HepG2 (cell line): Measurements from ENCODE around the gene ABCB11. TPM values are rescaled to one million over a fixed set of nuclear protein-coding genes. Genes with fewer than 3 reads are reported as not detected.
A peak's percentile ranks its signal among the peaks of the same experiment; 100 is the strongest.

Experiments used
- BORCS8-MEF2B ChIP-seq: sonication (generic); formaldehyde crosslinking; IDR thresholded peaks from 2 replicates; pipeline ENCODE4 v1.8.0; 2022; ENCODE audit warnings: mild to moderate bottlenecking, missing genetic modification reagents
- CEBPB ChIP-seq: IDR thresholded peaks from 2 replicates; pipeline ENCODE4 v1.6.1; 2011; ENCODE audit warnings: low read depth, low read length, improper control_type of control experiment, borderline replicate concordance
- DDIT3 ChIP-seq: sonication (generic); formaldehyde crosslinking; IDR thresholded peaks from 2 replicates; pipeline ENCODE4 v1.4.0; 2020; ENCODE audit warnings: mild to moderate bottlenecking, missing genetic modification reagents
- DMTF1 ChIP-seq: sonication (generic); formaldehyde crosslinking; IDR thresholded peaks from 2 replicates; pipeline ENCODE4 v1.4.0; 2020; ENCODE audit warnings: mild to moderate bottlenecking, missing genetic modification reagents
- FOXA3 ChIP-seq: IDR thresholded peaks from 2 replicates; pipeline ENCODE4 v1.6.1; 2016; ENCODE audit warnings: missing genetic modification reagents, missing compliant biosample characterization
- HMGXB4 ChIP-seq, 2 experiments: sonication (generic) in 1 of 2; formaldehyde crosslinking in 1 of 2; IDR thresholded peaks; 2 replicates each; pipeline versions ENCODE4 v1.4.0 to v1.6.1; 2018 to 2020; ENCODE audit warnings: missing genetic modification reagents in 2 of 2, borderline replicate concordance in 1 of 2, low read depth in 1 of 2, mild to moderate bottlenecking in 1 of 2, missing biosample characterization in 1 of 2
- HNRNPUL1 ChIP-seq: fragments of 200-400 bp; formaldehyde crosslinking; IDR thresholded peaks from 2 replicates; pipeline ENCODE4 v1.6.1; 2017; ENCODE audit warnings: low read depth, mild to moderate bottlenecking, low read length, moderate library complexity
- NFE2 ChIP-seq: sonication (generic); formaldehyde crosslinking; IDR thresholded peaks from 2 replicates; pipeline ENCODE4 v1.4.0; 2020; ENCODE audit warnings: missing genetic modification reagents
- PHF20 ChIP-seq: sonication (generic); formaldehyde crosslinking; IDR thresholded peaks from 2 replicates; pipeline ENCODE4 v1.5.0; 2020; ENCODE audit warnings: mild to moderate bottlenecking, missing genetic modification reagents
- RFXAP ChIP-seq: sonication (generic); formaldehyde crosslinking; IDR thresholded peaks from 2 replicates; pipeline ENCODE4 v1.4.0; 2020; ENCODE audit warnings: missing genetic modification reagents, borderline replicate concordance
- SMARCC2 ChIP-seq: fragments of 450-650 bp; IDR thresholded peaks from 2 replicates; pipeline ENCODE4 v1.6.1; 2017; ENCODE audit warnings: antibody characterized with exemption, mild to moderate bottlenecking
- SMYD3 ChIP-seq: sonication (generic); formaldehyde crosslinking; IDR thresholded peaks from 2 replicates; pipeline ENCODE4 v1.8.1; 2023; ENCODE audit warnings: mild to moderate bottlenecking, missing genetic modification reagents
- STAT6 ChIP-seq: sonication (generic); formaldehyde crosslinking; IDR thresholded peaks from 2 replicates; pipeline ENCODE4 v1.4.0; 2020; ENCODE audit warnings: missing genetic modification reagents, mild to moderate bottlenecking, borderline replicate concordance
- TEAD2 ChIP-seq: sonication (generic); formaldehyde crosslinking; IDR thresholded peaks from 2 replicates; pipeline ENCODE4 v1.9.0; 2021; ENCODE audit warnings: missing genetic modification reagents
- TFDP1 ChIP-seq: IDR thresholded peaks from 2 replicates; pipeline ENCODE4 v1.6.1; 2016; ENCODE audit warnings: missing compliant biosample characterization, missing genetic modification reagents, borderline replicate concordance
- ZBTB21 ChIP-seq: sonication (generic); formaldehyde crosslinking; IDR thresholded peaks from 2 replicates; pipeline ENCODE4 v1.4.0; 2020; ENCODE audit warnings: missing genetic modification reagents
- ZNF550 ChIP-seq: sonication (generic); formaldehyde crosslinking; IDR thresholded peaks from 2 replicates; pipeline ENCODE4 v1.4.0; 2020; ENCODE audit warnings: mild to moderate bottlenecking, missing genetic modification reagents, borderline replicate concordance
- ZNF572 ChIP-seq: sonication (generic); formaldehyde crosslinking; IDR thresholded peaks from 2 replicates; pipeline ENCODE4 v1.5.1; 2020; ENCODE audit warnings: mild to moderate bottlenecking, missing genetic modification reagents
- ZNF580 ChIP-seq: IDR thresholded peaks from 2 replicates; pipeline ENCODE4 v1.6.1; 2016; ENCODE audit warnings: low read depth, borderline replicate concordance
- ZNF883 ChIP-seq: sonication (generic); formaldehyde crosslinking; IDR thresholded peaks from 2 replicates; pipeline ENCODE4 v1.5.1; 2020; ENCODE audit warnings: mild to moderate bottlenecking, missing genetic modification reagents; ENCODE audit errors: not compliant biosample characterization
- polyA plus RNA-seq, 8 experiments: library from polyadenylated mRNA; depleted of rRNA in 3 of 8; stranded (reverse) in 7 of 8; unstranded in 1 of 8; fragments of >200 nt; fragmentation: Illumina TruSeq in 4 of 8; extraction: Trizol in 4 of 8; gene quantifications; 2 replicates each; pipeline versions ENCODE4 v1.2.1 to v1.2.3, GENCODE V29; 2011 to 2016; ENCODE audit warnings: low read depth in 4 of 8, missing spikeins in 1 of 8, mixed read lengths in 1 of 8; ENCODE audit not compliant: insufficient read depth in 1 of 8
- total RNA-seq, 5 experiments: library from RNA; depleted of rRNA; stranded (reverse); fragments of >200 nt; fragmentation: Illumina TruSeq; extraction: Trizol; gene quantifications; 2 replicates each; pipeline ENCODE4 v1.2.3, GENCODE V29; 2016; ENCODE audit warnings: low read depth in 1 of 5

ABCB11 gene
- total and polyA plus RNA-seq, 2 of the 13 experiments (the other 11 are each of a cell fraction or from before 2014, with no cell fraction given): not detected

- TF ChIP-seq STAT6 (CRISPR knock-in tag) (peak; percentile 97), HNRNPUL1 (no peak), TFDP1 (CRISPR knock-in tag) (peak; percentile 100), DMTF1 (CRISPR knock-in tag) (no peak), ZNF580 (CRISPR knock-in tag) (peak; percentile 62; the same call in 1 of the 2 replicates), PHF20 (no peak; the same call in 1 of the 2 replicates), ZNF883 (CRISPR knock-in tag) (peak; percentile 94), ZBTB21 (CRISPR knock-in tag) (no peak), SMYD3 (CRISPR knock-in tag) (peak; percentile 86), ZNF572 (CRISPR knock-in tag) (no peak), ZNF550 (CRISPR knock-in tag) (0 out of 2 replicates have a peak, but pooled peaks have one; percentile 86), SMARCC2 (no peak), FOXA3 (peak; percentile 42; the same call in 1 of the 2 replicates), TEAD2 (CRISPR knock-in tag) (no peak), DDIT3 (CRISPR knock-in tag) (no peak), NFE2 (CRISPR knock-in tag) (no peak), BORCS8-MEF2B (CRISPR knock-in tag) (peak; percentile 97), CEBPB (no peak), HMGXB4 (CRISPR knock-in tag; IDR thresholded peaks at IDR 0.05; ENCODE audit: borderline replicate concordance in 1 of 2, low read depth in 1 of 2) (peak in 1 of 2 experiments; percentile 36; a peak in 1 of 4 replicates), RFXAP (CRISPR knock-in tag) (peak; percentile 88; the same call in 1 of the 2 replicates)
Observed at GRCh38 chr2:168890006-168890782, 140.9 kb downstream of the ABCB11 start, which contains the start of gene SPC25 (continued).
